ENCODE results near the gene GJA5. TPM values are rescaled to one million over a fixed set of nuclear protein-coding genes. Genes with fewer than 3 reads are reported as not detected.

Gene GJA5
- polyA plus RNA-seq, 2 of the 4 experiments (the other 2 are of a cell fraction) = not detected

DNA sequence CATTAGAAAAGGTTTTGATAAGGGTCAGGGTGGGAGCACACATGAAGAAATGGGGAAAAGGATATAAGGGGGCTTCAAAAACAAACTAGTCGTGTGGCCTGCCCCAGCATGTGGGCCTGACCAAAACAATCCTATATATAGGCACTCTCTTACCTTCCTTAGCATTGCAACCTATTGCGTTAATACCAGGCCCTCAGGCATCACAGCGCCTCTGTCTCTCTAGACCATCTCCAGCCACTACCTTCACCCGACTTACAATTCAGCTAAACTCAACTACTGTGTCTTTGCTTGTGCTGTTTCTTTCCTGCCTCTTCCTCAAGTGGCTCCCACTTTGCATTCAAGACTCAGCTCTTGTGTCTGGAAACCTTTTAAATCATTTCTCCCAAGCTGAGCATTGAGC is 47.0 kb upstream of the GJA5 start:
- CTCF ChIA-PET = interaction anchor here (0.7 to 1.4 kb wide), 2 partner anchors 62 to 85 kb away, joined by 3 to 4 read pairs; no protein-coding TSS in a partner anchor
- ATAC-seq (no peak), DNase-seq (ENCODE audit: low read depth in 1 of 2, low spot score in 1 of 2) (no peak), FAIRE-seq (no peak)
- no peak overlapping the region for H3K4me2 ChIP-seq
- 36% methylated on average over 4 of the region's 4 CpGs for WGBS (ENCODE audit: missing lambda C conversion rate)
- H3K27ac ChIP-seq = no peak overlapping the region
- H3K9me3 ChIP-seq = no peaks in the 10 kb centered on the region
- TF ChIP-seq ZSCAN20 (CRISPR knock-in tag; IDR thresholded peaks at IDR 0.05) (no peak), KDM1A (IDR thresholded peaks at IDR 0.05; ENCODE audit: low read depth) (no peak), POLR2A (IDR thresholded peaks at IDR 0.05; ENCODE audit: low read length) (no peak), CHD4 (IDR thresholded peaks at IDR 0.05; ENCODE audit: borderline replicate concordance) (no peak), CEBPB (IDR thresholded peaks at IDR 0.05) (no peak), RCOR1 (IDR thresholded peaks at IDR 0.05; ENCODE audit: low read depth, low read length) (no peak), SMC3 (IDR thresholded peaks at IDR 0.05) (no peak), MYC (IDR thresholded peaks at IDR 0.05; ENCODE audit: borderline replicate concordance, low read length) (no peak), ESRRA (IDR thresholded peaks at IDR 0.05; ENCODE audit: borderline replicate concordance, low read length) (no peak), GATA3 (IDR thresholded peaks at IDR 0.05; ENCODE audit: borderline replicate concordance) (no peak), EHMT2 (IDR thresholded peaks at IDR 0.05; ENCODE audit: low read depth) (no peak), ZC3H11A (IDR thresholded peaks at IDR 0.05) (no peak)
- TF ChIP-seq, protein P1, sequence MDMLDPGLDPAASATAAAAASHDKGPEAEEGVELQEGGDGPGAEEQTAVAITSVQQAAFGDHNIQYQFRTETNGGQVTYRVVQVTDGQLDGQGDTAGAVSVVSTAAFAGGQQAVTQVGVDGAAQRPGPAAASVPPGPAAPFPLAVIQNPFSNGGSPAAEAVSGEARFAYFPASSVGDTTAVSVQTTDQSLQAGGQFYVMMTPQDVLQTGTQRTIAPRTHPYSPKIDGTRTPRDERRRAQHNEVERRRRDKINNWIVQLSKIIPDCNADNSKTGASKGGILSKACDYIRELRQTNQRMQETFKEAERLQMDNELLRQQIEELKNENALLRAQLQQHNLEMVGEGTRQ (IDR thresholded peaks at IDR 0.05) = no peak
- TF ChIP-seq, protein P2, sequence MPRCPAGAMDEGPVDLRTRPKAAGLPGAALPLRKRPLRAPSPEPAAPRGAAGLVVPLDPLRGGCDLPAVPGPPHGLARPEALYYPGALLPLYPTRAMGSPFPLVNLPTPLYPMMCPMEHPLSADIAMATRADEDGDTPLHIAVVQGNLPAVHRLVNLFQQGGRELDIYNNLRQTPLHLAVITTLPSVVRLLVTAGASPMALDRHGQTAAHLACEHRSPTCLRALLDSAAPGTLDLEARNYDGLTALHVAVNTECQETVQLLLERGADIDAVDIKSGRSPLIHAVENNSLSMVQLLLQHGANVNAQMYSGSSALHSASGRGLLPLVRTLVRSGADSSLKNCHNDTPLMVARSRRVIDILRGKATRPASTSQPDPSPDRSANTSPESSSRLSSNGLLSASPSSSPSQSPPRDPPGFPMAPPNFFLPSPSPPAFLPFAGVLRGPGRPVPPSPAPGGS (IDR thresholded peaks at IDR 0.05) = no peak
- TF ChIP-seq, protein P3, sequence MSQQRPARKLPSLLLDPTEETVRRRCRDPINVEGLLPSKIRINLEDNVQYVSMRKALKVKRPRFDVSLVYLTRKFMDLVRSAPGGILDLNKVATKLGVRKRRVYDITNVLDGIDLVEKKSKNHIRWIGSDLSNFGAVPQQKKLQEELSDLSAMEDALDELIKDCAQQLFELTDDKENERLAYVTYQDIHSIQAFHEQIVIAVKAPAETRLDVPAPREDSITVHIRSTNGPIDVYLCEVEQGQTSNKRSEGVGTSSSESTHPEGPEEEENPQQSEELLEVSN (IDR thresholded peaks at IDR 0.05; ENCODE audit: borderline replicate concordance, low read depth) = no peak
- TF ChIP-seq, protein P4, sequence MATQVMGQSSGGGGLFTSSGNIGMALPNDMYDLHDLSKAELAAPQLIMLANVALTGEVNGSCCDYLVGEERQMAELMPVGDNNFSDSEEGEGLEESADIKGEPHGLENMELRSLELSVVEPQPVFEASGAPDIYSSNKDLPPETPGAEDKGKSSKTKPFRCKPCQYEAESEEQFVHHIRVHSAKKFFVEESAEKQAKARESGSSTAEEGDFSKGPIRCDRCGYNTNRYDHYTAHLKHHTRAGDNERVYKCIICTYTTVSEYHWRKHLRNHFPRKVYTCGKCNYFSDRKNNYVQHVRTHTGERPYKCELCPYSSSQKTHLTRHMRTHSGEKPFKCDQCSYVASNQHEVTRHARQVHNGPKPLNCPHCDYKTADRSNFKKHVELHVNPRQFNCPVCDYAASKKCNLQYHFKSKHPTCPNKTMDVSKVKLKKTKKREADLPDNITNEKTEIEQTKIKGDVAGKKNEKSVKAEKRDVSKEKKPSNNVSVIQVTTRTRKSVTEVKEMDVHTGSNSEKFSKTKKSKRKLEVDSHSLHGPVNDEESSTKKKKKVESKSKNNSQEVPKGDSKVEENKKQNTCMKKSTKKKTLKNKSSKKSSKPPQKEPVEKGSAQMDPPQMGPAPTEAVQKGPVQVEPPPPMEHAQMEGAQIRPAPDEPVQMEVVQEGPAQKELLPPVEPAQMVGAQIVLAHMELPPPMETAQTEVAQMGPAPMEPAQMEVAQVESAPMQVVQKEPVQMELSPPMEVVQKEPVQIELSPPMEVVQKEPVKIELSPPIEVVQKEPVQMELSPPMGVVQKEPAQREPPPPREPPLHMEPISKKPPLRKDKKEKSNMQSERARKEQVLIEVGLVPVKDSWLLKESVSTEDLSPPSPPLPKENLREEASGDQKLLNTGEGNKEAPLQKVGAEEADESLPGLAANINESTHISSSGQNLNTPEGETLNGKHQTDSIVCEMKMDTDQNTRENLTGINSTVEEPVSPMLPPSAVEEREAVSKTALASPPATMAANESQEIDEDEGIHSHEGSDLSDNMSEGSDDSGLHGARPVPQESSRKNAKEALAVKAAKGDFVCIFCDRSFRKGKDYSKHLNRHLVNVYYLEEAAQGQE (IDR thresholded peaks at IDR 0.05) = no peak
- TF ChIP-seq, protein P5, sequence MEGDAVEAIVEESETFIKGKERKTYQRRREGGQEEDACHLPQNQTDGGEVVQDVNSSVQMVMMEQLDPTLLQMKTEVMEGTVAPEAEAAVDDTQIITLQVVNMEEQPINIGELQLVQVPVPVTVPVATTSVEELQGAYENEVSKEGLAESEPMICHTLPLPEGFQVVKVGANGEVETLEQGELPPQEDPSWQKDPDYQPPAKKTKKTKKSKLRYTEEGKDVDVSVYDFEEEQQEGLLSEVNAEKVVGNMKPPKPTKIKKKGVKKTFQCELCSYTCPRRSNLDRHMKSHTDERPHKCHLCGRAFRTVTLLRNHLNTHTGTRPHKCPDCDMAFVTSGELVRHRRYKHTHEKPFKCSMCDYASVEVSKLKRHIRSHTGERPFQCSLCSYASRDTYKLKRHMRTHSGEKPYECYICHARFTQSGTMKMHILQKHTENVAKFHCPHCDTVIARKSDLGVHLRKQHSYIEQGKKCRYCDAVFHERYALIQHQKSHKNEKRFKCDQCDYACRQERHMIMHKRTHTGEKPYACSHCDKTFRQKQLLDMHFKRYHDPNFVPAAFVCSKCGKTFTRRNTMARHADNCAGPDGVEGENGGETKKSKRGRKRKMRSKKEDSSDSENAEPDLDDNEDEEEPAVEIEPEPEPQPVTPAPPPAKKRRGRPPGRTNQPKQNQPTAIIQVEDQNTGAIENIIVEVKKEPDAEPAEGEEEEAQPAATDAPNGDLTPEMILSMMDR (IDR thresholded peaks at IDR 0.05) = no peak
- no peak overlapping the region for H3K4me3 ChIP-seq
- POLR2A ChIA-PET = no interaction called here
- no peaks in the 10 kb centered on the region for H3K4me1 ChIP-seq

DNA sequence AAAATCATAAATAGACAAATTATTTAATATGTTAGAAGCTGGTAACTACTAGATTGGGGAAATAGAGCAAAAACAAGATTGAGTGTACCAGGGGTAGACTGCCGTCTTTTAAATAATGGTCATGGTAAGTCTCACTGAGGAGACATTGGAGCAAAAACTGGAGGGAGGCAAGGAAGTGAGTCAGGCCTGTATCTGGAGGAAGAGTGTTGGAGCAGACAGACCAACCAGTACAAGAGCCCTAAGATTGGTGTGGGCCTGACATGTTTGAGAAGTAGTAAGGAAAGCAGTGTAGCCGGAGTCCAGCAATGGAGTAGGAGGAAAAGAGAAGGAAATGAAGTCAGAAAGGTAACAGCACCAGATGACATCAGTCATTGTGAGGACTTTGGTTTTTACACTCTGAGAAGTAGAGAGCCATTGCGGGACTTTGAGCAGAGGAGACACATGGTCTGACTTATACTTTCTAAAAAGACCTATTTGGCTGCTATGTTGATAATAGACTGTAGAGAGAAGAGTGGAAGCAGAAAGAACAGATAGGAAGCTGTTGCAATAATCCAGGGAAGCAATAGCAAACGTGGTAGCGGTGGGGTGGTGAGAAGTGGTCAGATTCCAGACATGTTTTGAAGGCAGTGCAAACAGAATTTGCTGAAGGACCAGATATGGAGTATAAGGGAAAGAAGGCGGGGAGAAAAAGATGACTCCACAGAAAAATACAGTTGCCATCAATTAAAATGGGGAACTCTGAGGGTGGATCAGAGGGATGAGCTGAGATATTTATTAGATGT is 44.7 kb upstream of the GJA5 start:
- POLR2A ChIA-PET = no interaction called here
- WGBS (ENCODE audit: missing lambda C conversion rate) = 44% methylated on average over 6 of the region's 6 CpGs
- ATAC-seq (no peak), FAIRE-seq (no peak), DNase-seq (ENCODE audit: low read depth in 1 of 2, low spot score in 1 of 2) (no peak)
- Histone ChIP-seq H3K9me3 (no peaks in the 10 kb centered on the region), H3K4me1 (no peaks in the 10 kb centered on the region), H3K4me3 (no peak overlapping the region), H3K27ac (no peak overlapping the region), H3K4me2 (no peak overlapping the region)
- CTCF ChIA-PET = no interaction called here
- TF ChIP-seq, protein P6, sequence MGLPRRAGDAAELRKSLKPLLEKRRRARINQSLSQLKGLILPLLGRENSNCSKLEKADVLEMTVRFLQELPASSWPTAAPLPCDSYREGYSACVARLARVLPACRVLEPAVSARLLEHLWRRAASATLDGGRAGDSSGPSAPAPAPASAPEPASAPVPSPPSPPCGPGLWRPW (IDR thresholded peaks at IDR 0.05) = no peak
- TF ChIP-seq, protein P2 (IDR thresholded peaks at IDR 0.05) = no peak

All from A549 (cell line).